ENCODE data around the gene SRR.
"Not testable (repeated sequence)": the region's sequence is repeated elsewhere in the genome, so short reads cannot be mapped to it uniquely, and the experiment has no call there.

The SRR gene

GRCh38 chr17:2303204-2304188 is at the start of gene SRR, which contains the start of gene SMG6:
Gene SRR, plus strand, starts transcription at chr17:2303950. Its CDS starts 11,611 bp downstream, at chr17:2315561.
Gene SMG6, minus strand, starts transcription at chr17:2303785. Its CDS starts 65 bp downstream, at chr17:2303720.
- Histone ChIP-seq H3K4me3 (ENCODE audit: insufficient read length, low read depth) (peak within 1 kb of the TSS; percentile 75), H3K36me3 (ENCODE audit: insufficient read depth, insufficient read length, low read length) (peaks cover 31% of the 10 kb centered on the region), H3K9ac (ENCODE audit: insufficient read length, low read depth) (peak within 1 kb of the TSS; percentile 90), H3K4me1 (ENCODE audit: insufficient read depth, insufficient read length) (no peaks in the 10 kb centered on the region), H3K9me3 (ENCODE audit: insufficient read depth, low read length) (no peaks in the 10 kb centered on the region), H3K27me3 (ENCODE audit: insufficient read depth, insufficient read length) (no peaks in the 10 kb centered on the region)
- TF ChIP-seq SUZ12 (IDR thresholded peaks at IDR 0.05; ENCODE audit: extremely low read depth, insufficient read depth, insufficient read length): no peak
- TF ChIP-seq ZNF274 (IDR thresholded peaks at IDR 0.05; ENCODE audit: low read depth, low read length): no peak
- no peak for TF ChIP-seq YY1 (IDR thresholded peaks at IDR 0.05; ENCODE audit: insufficient read depth, insufficient read length)
- DNase-seq (ENCODE audit: low read depth, low spot score): peak; percentile 73

- not testable (repeated sequence) for H3K4me1 ChIP-seq (ENCODE audit: insufficient read depth, insufficient read length); H3K9ac ChIP-seq (ENCODE audit: insufficient read length, low read depth); H3K27me3 ChIP-seq (ENCODE audit: insufficient read depth, insufficient read length); H3K4me3 ChIP-seq (ENCODE audit: insufficient read length, low read depth); DNase-seq (ENCODE audit: low read depth, low spot score); H3K9me3 ChIP-seq (ENCODE audit: insufficient read depth, low read length)
- peaks cover 16% of the 10 kb centered on the region for H3K36me3 ChIP-seq (ENCODE audit: insufficient read depth, insufficient read length, low read length)
Observed at GRCh38 chr17:2258830-2259229, 44.9 kb upstream of the SRR start.

- no peak overlapping the region for H3K9ac ChIP-seq (ENCODE audit: insufficient read length, low read depth)
- no peaks in the 10 kb centered on the region for H3K4me1 ChIP-seq (ENCODE audit: insufficient read depth, insufficient read length)
- DNase-seq (ENCODE audit: low read depth, low spot score): no peak
- H3K36me3 ChIP-seq (ENCODE audit: insufficient read depth, insufficient read length, low read length): peaks cover 7% of the 10 kb centered on the region
- no peaks in the 10 kb centered on the region for H3K27me3 ChIP-seq (ENCODE audit: insufficient read depth, insufficient read length)
- H3K4me3 ChIP-seq (ENCODE audit: insufficient read length, low read depth): no peak overlapping the region
- H3K9me3 ChIP-seq (ENCODE audit: insufficient read depth, low read length): peaks cover 4% of the 10 kb centered on the region; the same call in 1 of the 2 replicates
- TF ChIP-seq ZNF274 (IDR thresholded peaks at IDR 0.05; ENCODE audit: low read depth, low read length) (no peak), SUZ12 (IDR thresholded peaks at IDR 0.05; ENCODE audit: extremely low read depth, insufficient read depth, insufficient read length) (no peak), YY1 (IDR thresholded peaks at IDR 0.05; ENCODE audit: insufficient read depth, insufficient read length) (no peak)
Observed at GRCh38 chr17:2259769-2260536, 43.8 kb upstream of the SRR start.

GRCh38 chr17:2262135-2262587 is 41.6 kb upstream of the SRR start:
- Histone ChIP-seq H3K9ac (ENCODE audit: insufficient read length, low read depth) (no peak overlapping the region), H3K27me3 (ENCODE audit: insufficient read depth, insufficient read length) (no peaks in the 10 kb centered on the region)
- DNase-seq (ENCODE audit: low read depth, low spot score): no peak

GRCh38 chr17:2263183-2264066 is 40.3 kb upstream of the SRR start:
- Histone ChIP-seq H3K36me3 (ENCODE audit: insufficient read depth, insufficient read length, low read length) (peaks cover 12% of the 10 kb centered on the region), H3K27me3 (ENCODE audit: insufficient read depth, insufficient read length) (no peaks in the 10 kb centered on the region), H3K9ac (ENCODE audit: insufficient read length, low read depth) (no peak overlapping the region), H3K9me3 (ENCODE audit: insufficient read depth, low read length) (no peaks in the 10 kb centered on the region), H3K4me3 (ENCODE audit: insufficient read length, low read depth) (no peak overlapping the region), H3K4me1 (ENCODE audit: insufficient read depth, insufficient read length) (no peaks in the 10 kb centered on the region)
- no peak for DNase-seq (ENCODE audit: low read depth, low spot score)
- TF ChIP-seq SUZ12 (IDR thresholded peaks at IDR 0.05; ENCODE audit: extremely low read depth, insufficient read depth, insufficient read length) (no peak), ZNF274 (IDR thresholded peaks at IDR 0.05; ENCODE audit: low read depth, low read length) (no peak), YY1 (IDR thresholded peaks at IDR 0.05; ENCODE audit: insufficient read depth, insufficient read length) (no peak)

More at GRCh38 chr17:2262135-2262587, 41.6 kb upstream of the SRR start:
- no peaks in the 10 kb centered on the region for H3K4me1 ChIP-seq (ENCODE audit: insufficient read depth, insufficient read length)
- no peaks in the 10 kb centered on the region for H3K9me3 ChIP-seq (ENCODE audit: insufficient read depth, low read length)
- TF ChIP-seq ZNF274 (IDR thresholded peaks at IDR 0.05; ENCODE audit: low read depth, low read length) (no peak), YY1 (IDR thresholded peaks at IDR 0.05; ENCODE audit: insufficient read depth, insufficient read length) (no peak)
- H3K36me3 ChIP-seq (ENCODE audit: insufficient read depth, insufficient read length, low read length): peaks cover 8% of the 10 kb centered on the region
- H3K4me3 ChIP-seq (ENCODE audit: insufficient read length, low read depth): no peak overlapping the region

- H3K4me3 ChIP-seq (ENCODE audit: insufficient read length, low read depth): no peak overlapping the region
- no peak overlapping the region for H3K9ac ChIP-seq (ENCODE audit: insufficient read length, low read depth)
Observed at GRCh38 chr17:2264067-2264860, 39.5 kb upstream of the SRR start.

GRCh38 chr17:2265166-2265565 is 38.6 kb upstream of the SRR start:
- not testable (repeated sequence) for H3K36me3 ChIP-seq (ENCODE audit: insufficient read depth, insufficient read length, low read length); H3K9me3 ChIP-seq (ENCODE audit: insufficient read depth, low read length); H3K4me3 ChIP-seq (ENCODE audit: insufficient read length, low read depth); H3K9ac ChIP-seq (ENCODE audit: insufficient read length, low read depth); DNase-seq (ENCODE audit: low read depth, low spot score); H3K4me1 ChIP-seq (ENCODE audit: insufficient read depth, insufficient read length); H3K27me3 ChIP-seq (ENCODE audit: insufficient read depth, insufficient read length)

More at GRCh38 chr17:2264067-2264860, 39.5 kb upstream of the SRR start:
- Histone ChIP-seq H3K9me3 (ENCODE audit: insufficient read depth, low read length) (no peaks in the 10 kb centered on the region), H3K27me3 (ENCODE audit: insufficient read depth, insufficient read length) (no peaks in the 10 kb centered on the region), H3K4me1 (ENCODE audit: insufficient read depth, insufficient read length) (no peaks in the 10 kb centered on the region), H3K36me3 (ENCODE audit: insufficient read depth, insufficient read length, low read length) (peaks cover 12% of the 10 kb centered on the region)
- DNase-seq (ENCODE audit: low read depth, low spot score): no peak
- no peak for TF ChIP-seq ZNF274 (IDR thresholded peaks at IDR 0.05; ENCODE audit: low read depth, low read length)
- TF ChIP-seq YY1 (IDR thresholded peaks at IDR 0.05; ENCODE audit: insufficient read depth, insufficient read length): no peak
- no peak for TF ChIP-seq SUZ12 (IDR thresholded peaks at IDR 0.05; ENCODE audit: extremely low read depth, insufficient read depth, insufficient read length)
